ENCODE results near the gene CARD9.

- TF ChIP-seq CTCF (IDR thresholded peaks at IDR 0.05) (no peak), POLR2A (IDR thresholded peaks at IDR 0.05) (no peak)
Observed at GRCh38 chr9:136348691-136349090, 24.8 kb downstream of the CARD9 start.

Measured in thyroid gland (tissue), 4 donors.